Measurements from ENCODE around the gene CACNG8.

Gene CACNG8

GRCh38 chr19:53992815-53993214 is 30.1 kb downstream of the CACNG8 start:
- DNase-seq (ENCODE audit: low read depth) = no peak

- DNase-seq (ENCODE audit: low read depth) = no peak
Observed at GRCh38 chr19:53993448-53993847, 30.7 kb downstream of the CACNG8 start.

- DNase-seq (ENCODE audit: low read depth) = peak; percentile 36
Observed at GRCh38 chr19:53994811-53995210, 32.1 kb downstream of the CACNG8 start.

- DNase-seq (ENCODE audit: low read depth) = no peak
Observed at GRCh38 chr19:53998223-53998622, 35.5 kb downstream of the CACNG8 start.

GRCh38 chr19:53999694-54000093 is 37.0 kb downstream of the CACNG8 start:
- DNase-seq (ENCODE audit: low read depth) = no peak

GRCh38 chr19:54001496-54001895 is 38.8 kb downstream of the CACNG8 start:
- no peak for DNase-seq (ENCODE audit: low read depth)

- no peak for DNase-seq (ENCODE audit: low read depth)
Observed at GRCh38 chr19:54002495-54003315, 40.0 kb downstream of the CACNG8 start.

- no peak for DNase-seq (ENCODE audit: low read depth)
Observed at GRCh38 chr19:54009440-54009839, 46.7 kb downstream of the CACNG8 start.

GRCh38 chr19:54010474-54010873 is 47.7 kb downstream of the CACNG8 start:
- no peak for DNase-seq (ENCODE audit: low read depth)

GRCh38 chr19:54011507-54012211 is 48.9 kb downstream of the CACNG8 start:
- no peak for DNase-seq (ENCODE audit: low read depth)

GRCh38 chr19:54013866-54014265 is 51.1 kb downstream of the CACNG8 start:
- DNase-seq (ENCODE audit: low read depth) = no peak

- no peak for DNase-seq (ENCODE audit: low read depth)
Observed at GRCh38 chr19:54014920-54015560, 52.3 kb downstream of the CACNG8 start.

- DNase-seq (ENCODE audit: low read depth) = peak; percentile 59
Observed at GRCh38 chr19:54017261-54017660, 54.5 kb downstream of the CACNG8 start.

- no peak for DNase-seq (ENCODE audit: low read depth)
Observed at GRCh38 chr19:54021363-54021762, 58.6 kb downstream of the CACNG8 start.

- DNase-seq (ENCODE audit: low read depth) = no peak
Observed at GRCh38 chr19:54021932-54022331, 59.2 kb downstream of the CACNG8 start.

- DNase-seq (ENCODE audit: low read depth) = peak; percentile 42
Observed at GRCh38 chr19:54023191-54023590, 60.5 kb downstream of the CACNG8 start.

GRCh38 chr19:54024660-54025059 is 61.9 kb downstream of the CACNG8 start:
- DNase-seq (ENCODE audit: low read depth) = no peak

- DNase-seq (ENCODE audit: low read depth) = no peak
Observed at GRCh38 chr19:54026656-54027055, 63.9 kb downstream of the CACNG8 start.

- no peak for DNase-seq (ENCODE audit: low read depth)
Observed at GRCh38 chr19:54029301-54029700, 66.6 kb downstream of the CACNG8 start.

- peak; percentile 69 for DNase-seq (ENCODE audit: low read depth)
Observed at GRCh38 chr19:54029930-54030490, 67.3 kb downstream of the CACNG8 start.

- peak; percentile 32 for DNase-seq (ENCODE audit: low read depth)
Observed at GRCh38 chr19:54030895-54031586, 68.3 kb downstream of the CACNG8 start.

Measured in EH (cell line).